GM12865 (cell line): ENCODE results near the gene SMPX.
A peak's percentile ranks its signal among the peaks of the same experiment; 100 is the strongest.

Experiments
- DNase-seq: peaks from one replicate; pipeline ENCODE4 v3.0.0; 2010; ENCODE audit warnings: low read depth
- H3K4me3 ChIP-seq: 2 replicates; pipeline ENCODE4 v1.5.1; 2011; ENCODE audit warnings: mild to moderate bottlenecking, low read depth, low read length, control low read depth
- TF ChIP-seq, protein P1 (sequence below): IDR thresholded peaks from 2 replicates; pipeline ENCODE4 v1.5.1; 2011; ENCODE audit warnings: low read length, control low read depth, low read depth, inconsistent platforms; ENCODE audit not compliant: insufficient read depth; ENCODE audit errors: missing control alignments

SMPX gene

DNA sequence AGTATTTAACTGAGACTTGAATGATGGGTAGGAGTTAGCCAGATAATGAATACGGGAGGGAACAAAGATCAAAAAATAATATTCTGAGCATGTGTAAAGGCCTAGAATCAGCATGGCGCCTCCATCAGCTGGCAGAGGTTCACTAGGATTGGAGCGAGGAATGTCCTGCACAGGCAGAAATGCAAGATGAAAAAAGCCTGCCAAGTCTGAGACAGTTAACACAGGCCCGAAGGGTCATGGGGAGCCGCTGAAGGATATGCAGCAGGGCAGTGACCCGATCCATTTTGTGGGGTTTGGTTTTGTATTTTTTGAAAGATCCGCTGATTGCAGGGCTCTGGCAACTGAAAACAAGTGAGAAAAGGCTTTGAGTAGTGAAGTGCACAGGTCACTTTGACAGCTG, 40.1 kb downstream of the SMPX start:
- H3K4me3 ChIP-seq = no peak overlapping the region
- TF ChIP-seq, protein P1, sequence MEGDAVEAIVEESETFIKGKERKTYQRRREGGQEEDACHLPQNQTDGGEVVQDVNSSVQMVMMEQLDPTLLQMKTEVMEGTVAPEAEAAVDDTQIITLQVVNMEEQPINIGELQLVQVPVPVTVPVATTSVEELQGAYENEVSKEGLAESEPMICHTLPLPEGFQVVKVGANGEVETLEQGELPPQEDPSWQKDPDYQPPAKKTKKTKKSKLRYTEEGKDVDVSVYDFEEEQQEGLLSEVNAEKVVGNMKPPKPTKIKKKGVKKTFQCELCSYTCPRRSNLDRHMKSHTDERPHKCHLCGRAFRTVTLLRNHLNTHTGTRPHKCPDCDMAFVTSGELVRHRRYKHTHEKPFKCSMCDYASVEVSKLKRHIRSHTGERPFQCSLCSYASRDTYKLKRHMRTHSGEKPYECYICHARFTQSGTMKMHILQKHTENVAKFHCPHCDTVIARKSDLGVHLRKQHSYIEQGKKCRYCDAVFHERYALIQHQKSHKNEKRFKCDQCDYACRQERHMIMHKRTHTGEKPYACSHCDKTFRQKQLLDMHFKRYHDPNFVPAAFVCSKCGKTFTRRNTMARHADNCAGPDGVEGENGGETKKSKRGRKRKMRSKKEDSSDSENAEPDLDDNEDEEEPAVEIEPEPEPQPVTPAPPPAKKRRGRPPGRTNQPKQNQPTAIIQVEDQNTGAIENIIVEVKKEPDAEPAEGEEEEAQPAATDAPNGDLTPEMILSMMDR = no peak
- DNase-seq = no peak

DNA sequence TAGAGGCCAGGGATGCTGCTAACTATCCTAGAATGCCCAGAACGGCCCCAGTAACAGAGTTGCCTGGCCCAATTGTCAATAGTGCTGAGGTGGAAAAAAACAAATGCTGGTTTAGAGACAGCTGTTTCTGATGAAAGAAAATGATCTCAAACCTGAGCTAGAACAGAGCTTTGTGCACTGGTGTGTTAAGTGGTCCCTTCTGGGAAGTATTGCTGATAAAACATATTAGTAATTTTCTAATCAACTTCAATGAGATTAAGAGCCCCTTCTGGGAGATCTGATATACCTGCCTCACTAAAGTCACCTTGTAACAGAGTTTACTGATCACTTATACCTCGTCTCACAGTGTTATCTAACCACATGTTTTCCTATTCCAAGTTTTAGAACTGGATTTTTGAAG, 42.1 kb downstream of the SMPX start:
- no peak overlapping the region for H3K4me3 ChIP-seq
- TF ChIP-seq, protein P1 = no peak
- DNase-seq = no peak

DNA sequence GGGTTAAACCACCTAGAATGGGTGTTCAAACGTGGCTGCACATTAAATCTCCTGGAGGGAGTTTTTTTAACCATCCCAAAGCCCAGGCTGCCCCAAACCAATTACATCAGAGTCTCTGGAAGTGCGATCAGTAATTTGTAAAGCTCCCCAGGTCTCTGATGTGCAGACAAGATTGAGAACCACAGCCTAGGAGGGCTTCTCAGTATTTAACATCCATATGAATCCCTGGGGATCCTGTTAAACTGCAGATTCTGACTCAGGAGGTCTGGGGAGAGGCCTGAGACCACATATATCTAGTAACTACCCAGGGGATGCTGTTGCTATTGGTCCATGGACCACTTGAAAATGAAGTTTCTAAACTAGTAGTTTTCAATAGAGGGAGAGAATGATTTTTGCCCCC, 42.6 kb downstream of the SMPX start:
- TF ChIP-seq, protein P1 = no peak
- no peak for DNase-seq
- no peak overlapping the region for H3K4me3 ChIP-seq

DNA sequence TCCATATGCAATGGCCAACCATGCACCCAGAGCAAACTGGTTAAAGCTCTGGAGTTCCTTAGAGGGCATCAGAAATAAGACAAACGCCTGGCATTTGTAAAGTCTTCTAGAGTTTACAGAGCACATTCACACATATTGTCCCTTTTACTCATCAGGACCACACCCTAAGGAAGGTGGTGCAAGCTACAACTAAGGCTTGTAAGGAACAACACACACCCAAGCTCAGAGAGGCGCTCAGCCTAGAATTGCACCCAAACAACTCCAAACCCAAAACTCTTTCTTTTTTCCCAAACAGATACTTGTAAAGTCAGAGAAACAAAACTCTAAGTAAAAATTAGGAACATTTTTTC, 46.1 kb downstream of the SMPX start:
- TF ChIP-seq, protein P1 = no peak
- no peak overlapping the region for H3K4me3 ChIP-seq
- no peak for DNase-seq

DNA sequence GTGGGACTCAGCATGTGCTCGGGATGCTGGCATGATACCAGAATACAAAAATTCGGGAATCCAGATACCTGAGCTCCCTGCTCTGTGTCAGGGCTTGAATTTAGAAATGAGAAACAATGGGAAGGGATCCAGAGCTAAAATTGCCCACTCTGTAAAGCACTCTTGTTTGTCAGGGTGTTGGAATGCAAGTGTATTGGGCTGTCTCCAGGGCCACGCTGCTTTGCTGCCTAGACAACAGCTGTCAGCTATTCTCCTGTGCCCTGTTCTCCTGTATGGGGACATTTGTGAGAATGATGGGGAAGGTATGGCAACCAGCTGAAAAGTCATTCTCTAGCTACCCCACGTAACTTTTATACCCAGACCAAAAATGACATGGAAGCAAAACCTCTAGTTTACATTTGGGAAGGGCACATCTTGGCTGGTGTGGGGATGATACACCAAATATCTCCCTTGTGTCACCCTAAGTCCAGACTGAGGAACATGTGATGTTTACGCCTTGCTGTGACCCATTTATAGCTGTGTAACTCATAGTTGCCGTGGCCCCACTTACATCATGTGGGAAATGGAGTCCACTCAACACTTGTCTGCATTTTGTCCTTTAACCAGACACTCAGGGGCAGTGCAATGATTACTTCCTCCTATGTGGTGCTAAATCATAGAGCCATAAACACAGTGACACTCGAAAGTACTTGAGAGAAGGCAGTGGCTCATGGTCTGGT, 46.6 kb downstream of the SMPX start:
- DNase-seq = no peak
- TF ChIP-seq, protein P1 = no peak
- H3K4me3 ChIP-seq = no peak overlapping the region

DNA sequence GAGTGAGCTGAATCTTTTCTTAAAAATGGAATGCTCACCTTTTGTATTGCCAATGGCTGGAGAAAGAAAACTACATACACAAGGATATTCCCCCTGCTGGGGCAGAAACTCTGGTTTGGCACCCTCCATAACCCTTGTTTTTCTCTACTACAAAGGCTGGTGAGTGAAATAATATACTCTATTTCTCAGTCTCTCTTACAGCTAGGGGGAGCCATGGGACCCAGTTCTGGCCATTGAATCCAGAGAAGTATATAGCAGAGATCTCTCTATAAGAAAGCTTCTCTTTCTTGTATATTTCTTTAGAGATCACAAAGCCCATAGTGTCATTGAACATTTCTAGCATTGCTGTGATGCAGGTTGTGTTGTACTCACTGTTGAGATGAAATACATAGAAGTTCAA, 49.8 kb downstream of the SMPX start:
- DNase-seq = peak; percentile 5
- H3K4me3 ChIP-seq = no peak overlapping the region
- TF ChIP-seq, protein P1 = peak; percentile 14

DNA sequence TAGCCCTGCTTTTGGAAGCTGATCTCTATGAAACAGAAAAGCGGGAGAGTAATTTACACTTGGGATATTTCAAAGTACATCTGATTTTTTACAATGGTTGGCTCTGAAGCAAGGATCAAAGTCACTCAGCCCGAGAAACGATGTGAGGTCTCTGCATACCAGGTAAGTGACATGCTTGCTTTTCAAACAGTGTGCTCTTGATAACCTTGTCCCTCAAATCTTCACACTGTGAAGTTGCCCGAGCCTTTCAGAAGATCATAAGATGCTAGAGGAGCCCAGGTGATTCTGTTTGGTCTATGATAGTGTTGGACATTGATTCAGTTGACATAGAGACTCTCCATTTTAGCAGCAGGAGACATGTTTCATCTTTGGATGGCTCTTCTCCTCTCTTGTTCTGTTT, 52.7 kb downstream of the SMPX start:
- H3K4me3 ChIP-seq = no peak overlapping the region
- TF ChIP-seq, protein P1 = no peak
- no peak for DNase-seq
